ENCODE measurements around the gene CAPN5. TPM values are rescaled to one million over a fixed set of nuclear protein-coding genes. Genes with fewer than 3 reads are reported as not detected.
A peak's percentile ranks its signal among the peaks of the same experiment; 100 is the strongest.

CAPN5 gene
- total and polyA plus RNA-seq, 2 of the 8 experiments (the other 6 are each of a cell fraction or from before 2014, with no cell fraction given), result 21.5 to 22.4 TPM

DNA sequence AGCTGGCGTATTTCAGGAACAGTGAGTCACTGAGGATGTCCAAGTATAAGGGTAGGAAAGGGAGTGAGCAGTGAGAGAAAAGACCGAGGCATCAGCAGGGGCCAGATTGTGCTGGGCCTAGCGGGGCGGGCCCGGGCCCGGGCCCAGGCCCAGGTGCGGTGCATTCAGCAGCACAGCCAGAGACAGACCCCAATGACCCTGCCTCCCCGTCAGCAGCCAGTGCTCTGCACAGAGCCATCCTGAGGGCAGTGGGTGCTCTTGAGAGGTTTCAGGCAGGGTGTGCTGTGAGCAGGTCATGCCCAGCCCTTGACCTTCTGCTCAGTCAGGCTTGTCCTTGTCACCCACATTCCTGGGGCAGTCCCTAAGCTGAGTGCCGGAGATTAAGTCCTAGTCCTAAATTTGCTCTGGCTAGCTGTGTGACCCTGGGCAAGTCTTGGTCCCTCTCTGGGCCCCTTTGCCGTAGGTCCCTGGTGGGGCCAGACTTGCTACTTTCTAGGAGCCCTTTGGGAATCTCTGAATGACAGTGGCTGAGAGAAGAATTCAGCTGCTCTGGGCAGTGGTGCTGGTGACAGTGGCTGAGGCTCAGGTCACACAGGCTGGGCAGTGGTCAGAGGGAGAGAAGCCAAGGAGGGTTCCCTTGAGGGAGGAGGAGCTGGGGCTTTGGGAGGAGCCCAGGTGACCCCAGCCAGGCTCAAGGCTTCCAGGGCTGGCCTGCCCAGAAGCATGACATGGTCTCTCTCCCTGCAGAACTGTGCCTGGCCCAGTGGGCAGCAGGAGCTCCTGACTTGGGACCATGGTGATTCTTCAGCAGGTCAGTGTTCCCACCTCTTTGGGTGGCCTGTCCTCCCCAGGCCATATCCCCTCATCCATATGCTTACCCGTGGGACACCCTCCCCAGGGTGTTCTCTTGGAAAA, 63.3 kb downstream of the CAPN5 start:
- no peak overlapping the region for H3K23ac ChIP-seq (ENCODE audit: insufficient read length)
- H3K9me3 ChIP-seq (ENCODE audit: insufficient read depth in 2 of 2, low read depth in 1 of 2, low read length in 1 of 2), result no peaks in the 10 kb centered on the region
- DNase-seq (ENCODE audit: low read depth in 1 of 2, low spot score in 2 of 2), result no peak
- FAIRE-seq, result no peak
- no peak overlapping the region for H3K9ac ChIP-seq (replicated peaks in 1 of 4; ENCODE audit: extremely low read depth in 1 of 4, low read depth in 3 of 4, low read length in 3 of 4)
- H3K56ac ChIP-seq (replicated peaks; ENCODE audit: insufficient read length, low read depth, low read length), result no peak overlapping the region
- H3K4me3 ChIP-seq (ENCODE audit: extremely low read depth in 1 of 4, insufficient read depth in 2 of 4, low read depth in 3 of 4, low read length in 4 of 4), result no peak overlapping the region
- H3K27me3 ChIP-seq (replicated peaks in 1 of 4; ENCODE audit: control insufficient read depth in 3 of 4, extremely low read depth in 1 of 4, insufficient read depth in 3 of 4, low read length in 3 of 4), result peaks cover 0 to 2% (median 0%) of the 10 kb centered on the region in 4 experiments; a peak in 2 of 7 replicates
- peak overlapping the region; percentile 53 for H4K91ac ChIP-seq (replicated peaks; ENCODE audit: insufficient read length, low read length)
- no peak overlapping the region for H2AK5ac ChIP-seq (ENCODE audit: low read depth, low read length)
- peaks cover 6% of the 10 kb centered on the region; the same call in 1 of the 2 replicates for H3K23me2 ChIP-seq (ENCODE audit: low read depth, low read length)
- H3K79me1 ChIP-seq (ENCODE audit: low read depth, low read length), result no peaks in the 10 kb centered on the region
- H2BK15ac ChIP-seq (ENCODE audit: low read length), result peak overlapping the region; percentile 61; the same call in 1 of the 2 replicates
- H2BK5ac ChIP-seq (ENCODE audit: low read depth, low read length), result no peak overlapping the region; the same call in 1 of the 2 replicates
- no peak overlapping the region for H2BK12ac ChIP-seq (ENCODE audit: low read depth, low read length)
- no peak overlapping the region for H2BK120ac ChIP-seq (replicated peaks; ENCODE audit: low read depth, low read length)
- no peak overlapping the region for H2AFZ ChIP-seq (ENCODE audit: low read length)
- H3K4me1 ChIP-seq (replicated peaks in 1 of 4; ENCODE audit: control insufficient read depth in 3 of 4, insufficient read depth in 4 of 4, low read length in 3 of 4), result peaks cover 4 to 15% (median 9%) of the 10 kb centered on the region in 4 experiments
- WGBS, 2 experiments (ENCODE audit: extremely low coverage in 1 of 2, insufficient coverage in 1 of 2, insufficient read length in 1 of 2, insufficient replicate concordance in 2 of 2, low coverage in 1 of 2, low lambda C conversion rate in 2 of 2, missing lambda C conversion rate in 1 of 2), result 85% methylated on average over 11 of the region's 11 CpGs; no CpG with 5 or more reads in 1 of the 2 experiments
- no peak overlapping the region for H3K4me2 ChIP-seq (ENCODE audit: insufficient read depth in 1 of 2, low read depth in 2 of 2, low read length in 2 of 2)
- no peak overlapping the region for H3K27ac ChIP-seq (ENCODE audit: low read depth, low read length)
- CTCF ChIA-PET (ENCODE audit: partially characterized antibody), result interaction anchor here (0.6 to 13.9 kb wide), 14 partner anchors 10 to 500 kb away, joined by 3 to 248 read pairs (median 4); no protein-coding TSS in a partner anchor
- no peak overlapping the region for H3K18ac ChIP-seq (ENCODE audit: extremely low read depth, low read length)
- H4K5ac ChIP-seq (ENCODE audit: insufficient read length, low read depth, low read length), result no peak overlapping the region
- H3K79me2 ChIP-seq (ENCODE audit: control insufficient read depth in 1 of 2, insufficient read depth in 2 of 2, low read length in 2 of 2), result no peaks in the 10 kb centered on the region
- H3K14ac ChIP-seq (ENCODE audit: insufficient read length), result no peak overlapping the region
- H4K20me1 ChIP-seq (replicated peaks in 1 of 2; ENCODE audit: control insufficient read depth in 1 of 2, insufficient read depth in 2 of 2, low read length in 2 of 2), result no peaks in the 10 kb centered on the region
- H3K4ac ChIP-seq (replicated peaks; ENCODE audit: insufficient read length, low read depth, low read length), result no peak overlapping the region
- no peak overlapping the region for H2BK20ac ChIP-seq (ENCODE audit: low read length)
- POLR2A ChIA-PET (ENCODE audit: partially characterized antibody), result interaction anchor here (0.6 to 1.2 kb wide), 3 partner anchors 20 to 497 kb away, joined by 3 to 4 read pairs (median 3); no protein-coding TSS in a partner anchor
- H4K8ac ChIP-seq (ENCODE audit: extremely low read depth, insufficient read depth, low read length), result no peak overlapping the region; the same call in 1 of the 2 replicates
- H3K36me3 ChIP-seq (ENCODE audit: control insufficient read depth in 2 of 4, insufficient read depth in 4 of 4, low read length in 3 of 4), result no peaks in the 10 kb centered on the region
- no peak for TF ChIP-seq RXRA (IDR thresholded peaks at IDR 0.05; ENCODE audit: insufficient read depth, low read depth, low read length)
- no peak for TF ChIP-seq NANOG (IDR thresholded peaks at IDR 0.05; ENCODE audit: insufficient read depth, low read depth, low read length, poor library complexity, severe bottlenecking)
- no peak for TF ChIP-seq POLR2A (IDR thresholded peaks at IDR 0.05; ENCODE audit: control extremely low read depth in 1 of 2, low read depth in 2 of 2, low read length in 2 of 2)
- TF ChIP-seq RFX5 (IDR thresholded peaks at IDR 0.05; ENCODE audit: borderline replicate concordance, low read depth, low read length), result no peak
- no peak for TF ChIP-seq SP4 (IDR thresholded peaks at IDR 0.05; ENCODE audit: low read length)
- no peak for TF ChIP-seq TBP (IDR thresholded peaks at IDR 0.05; ENCODE audit: low read depth, low read length)
- TF ChIP-seq CEBPB (IDR thresholded peaks at IDR 0.05; ENCODE audit: low read depth, low read length), result no peak
- TF ChIP-seq TCF12 (IDR thresholded peaks at IDR 0.05; ENCODE audit: low read depth, low read length), result no peak
- TF ChIP-seq CHD1 (IDR thresholded peaks at IDR 0.05; ENCODE audit: low read depth, low read length), result no peak
- TF ChIP-seq PHF8 (conservative IDR thresholded peaks at IDR 0.05; ENCODE audit: low read depth, low read length), result no peak
- TF ChIP-seq BRCA1 (IDR thresholded peaks at IDR 0.05; ENCODE audit: low read depth, low read length), result no peak
- TF ChIP-seq EZH2 (IDR thresholded peaks at IDR 0.05; ENCODE audit: low read depth, low read length, severe bottlenecking), result no peak
